ENCODE results near the gene XRCC5. TPM values are rescaled to one million over a fixed set of nuclear protein-coding genes. Genes with fewer than 3 reads are reported as not detected.
A peak's percentile ranks its signal among the peaks of the same experiment; 100 is the strongest.

XRCC5 gene
- total RNA-seq, 1 experiment from 2014 or later = 198 TPM

- TF ChIP-seq CTCF (IDR thresholded peaks at IDR 0.05; ENCODE audit: unreplicated experiment) = no peak
- Mint-ChIP-seq H3K36me3 (ENCODE audit: insufficient read depth, unreplicated experiment) (no peaks in the 10 kb centered on the region), H3K9me3 (ENCODE audit: unreplicated experiment) (no peaks in the 10 kb centered on the region), H3K27me3 (ENCODE audit: insufficient read depth, unreplicated experiment) (no peaks in the 10 kb centered on the region), H3K27ac (ENCODE audit: low read depth, unreplicated experiment) (peak within 1 kb of the TSS; percentile 71), H3K4me3 (ENCODE audit: unreplicated experiment) (peak within 1 kb of the TSS; percentile 81), H3K4me1 (ENCODE audit: insufficient read depth, unreplicated experiment) (peaks cover 8% of the 10 kb centered on the region)
- intact Hi-C loops (cut with micrococcal nuclease) = loop anchor here (2.0 kb wide), 1 partner anchor 27 kb away; the partner anchor contains the start of gene XRCC5
- ChIA-PET CTCF (interaction anchor here (0.7 to 3.4 kb wide), 9 partner anchors 8 to 187 kb away, joined by 3 to 21 read pairs (median 3); no protein-coding TSS in a partner anchor), POLR2A (interaction anchor here (0.6 to 3.6 kb wide), 6 partner anchors 9 to 770 kb away, joined by 3 to 37 read pairs (median 4); partner anchors contain the start of gene XRCC5)
- no TSS peak for BruUV-seq (replicated peaks)
- peak; percentile 69 for DNase-seq (ENCODE audit: unreplicated experiment)
Observed at GRCh38 chr2:216081487-216082116, 27.5 kb upstream of the XRCC5 start, which contains the start of the genes PECR and TMEM169. TSS of gene PECR (minus strand) at chr2:216081809. CDS start at chr2:216081741, 68 bp downstream. TSS of gene TMEM169 (plus strand) at chr2:216081919. CDS start at chr2:216095964, 14,045 bp downstream.

- Mint-ChIP-seq H3K9me3 (ENCODE audit: unreplicated experiment) (no peaks in the 10 kb centered on the region), H3K4me1 (ENCODE audit: insufficient read depth, unreplicated experiment) (peaks cover 8% of the 10 kb centered on the region), H3K27ac (ENCODE audit: low read depth, unreplicated experiment) (no peak overlapping the region), H3K36me3 (ENCODE audit: insufficient read depth, unreplicated experiment) (no peaks in the 10 kb centered on the region), H3K4me3 (ENCODE audit: unreplicated experiment) (peak overlapping the region; percentile 81), H3K27me3 (ENCODE audit: insufficient read depth, unreplicated experiment) (no peaks in the 10 kb centered on the region)
- ChIA-PET CTCF (interaction anchor here (0.7 to 3.4 kb wide), 9 partner anchors 8 to 188 kb away, joined by 3 to 21 read pairs (median 3); no protein-coding TSS in a partner anchor), POLR2A (interaction anchor here (1.2 to 3.6 kb wide), 3 partner anchors 12 to 32 kb away, joined by 3 to 37 read pairs (median 7); partner anchors contain the start of gene XRCC5)
- intact Hi-C loops (cut with micrococcal nuclease) = no loop called here
- TSS peak; percentile 41 for BruUV-seq (replicated peaks)
- TF ChIP-seq CTCF (IDR thresholded peaks at IDR 0.05; ENCODE audit: unreplicated experiment) = no peak
- no peak for DNase-seq (ENCODE audit: unreplicated experiment)
Observed at GRCh38 chr2:216082117-216082711, 26.9 kb upstream of the XRCC5 start.

- Mint-ChIP-seq H3K36me3 (ENCODE audit: insufficient read depth, unreplicated experiment) (no peaks in the 10 kb centered on the region), H3K4me1 (ENCODE audit: insufficient read depth, unreplicated experiment) (peaks cover 8% of the 10 kb centered on the region), H3K27me3 (ENCODE audit: insufficient read depth, unreplicated experiment) (no peaks in the 10 kb centered on the region), H3K27ac (ENCODE audit: low read depth, unreplicated experiment) (no peak overlapping the region), H3K9me3 (ENCODE audit: unreplicated experiment) (no peaks in the 10 kb centered on the region), H3K4me3 (ENCODE audit: unreplicated experiment) (peak overlapping the region; percentile 81)
- DNase-seq (ENCODE audit: unreplicated experiment) = no peak
- no TSS peak for BruUV-seq (replicated peaks)
- intact Hi-C loops (cut with micrococcal nuclease) = no loop called here
- CTCF ChIA-PET = interaction anchor here (1.0 to 3.4 kb wide), 3 partner anchors 11 to 32 kb away, joined by 3 to 21 read pairs (median 5); no protein-coding TSS in a partner anchor
- TF ChIP-seq CTCF (IDR thresholded peaks at IDR 0.05; ENCODE audit: unreplicated experiment) = no peak
- POLR2A ChIA-PET = interaction anchor here (0.9 to 3.6 kb wide), 2 partner anchors 24 to 26 kb away, joined by 4 to 37 read pairs; partner anchors contain the start of gene XRCC5
Observed at GRCh38 chr2:216082805-216083204, 26.3 kb upstream of the XRCC5 start.

Measured in MCF 10A (cell line).